Peyer's patch (tissue), 4 donors: ENCODE data around the gene PRKRIP1.
"Not testable (repeated sequence)": the region's sequence is repeated elsewhere in the genome, so short reads cannot be mapped to it uniquely, and the experiment has no call there.

Experiments used
- POLR2A ChIP-seq, 2 donors: fragments of 450-650 bp; IDR thresholded peaks; one replicate each; pipeline ENCODE4 v1.5.1; 2017; ENCODE audit warnings: antibody characterized with exemption in 2 of 2, mild to moderate bottlenecking in 2 of 2, moderate library complexity in 2 of 2
- TF ChIP-seq, protein P1 (sequence below), 6 experiments: fragments of 450-650 bp in 4 of 6; fragments of 200-600 bp in 2 of 6; sonication (generic) in 1 of 6; IDR thresholded peaks; one replicate each; pipeline ENCODE4 v1.5.1; 2017 to 2019; ENCODE audit warnings: antibody characterized with exemption in 6 of 6, mild to moderate bottlenecking in 3 of 6, moderate library complexity in 1 of 6

DNA sequence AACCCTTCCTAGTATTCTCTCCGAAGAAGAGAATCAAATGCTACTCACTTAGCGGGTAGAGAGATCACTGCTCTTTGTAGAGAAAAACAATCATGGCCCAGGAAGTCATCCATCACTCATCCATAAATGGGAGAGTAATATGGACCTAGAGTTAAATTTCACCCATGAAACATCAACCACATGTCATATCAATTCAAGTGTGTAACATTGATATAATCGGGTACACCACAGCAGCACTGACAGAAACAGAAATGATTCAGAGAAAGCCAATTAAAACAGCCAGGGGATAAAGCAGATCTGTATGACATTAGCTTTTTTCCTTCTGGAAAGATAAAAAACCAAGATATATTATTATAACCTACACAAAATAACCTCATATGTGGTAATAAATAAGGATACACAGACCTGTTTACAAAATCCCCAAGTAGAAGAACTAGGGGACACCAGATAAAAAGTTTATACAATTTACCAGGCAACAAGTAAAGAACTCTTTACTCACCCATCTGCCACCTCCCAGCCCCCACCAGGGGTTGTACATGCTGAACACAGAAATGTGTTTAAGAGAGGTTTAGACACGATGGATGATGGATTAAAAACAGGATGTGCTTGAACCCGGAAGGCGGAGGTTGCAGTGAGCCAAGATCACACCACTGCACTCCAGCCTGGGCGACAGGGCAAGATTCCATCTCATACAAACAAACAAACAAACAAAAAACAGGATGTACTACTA, 14.3 kb upstream of the PRKRIP1 start:
- TF ChIP-seq, protein P1, sequence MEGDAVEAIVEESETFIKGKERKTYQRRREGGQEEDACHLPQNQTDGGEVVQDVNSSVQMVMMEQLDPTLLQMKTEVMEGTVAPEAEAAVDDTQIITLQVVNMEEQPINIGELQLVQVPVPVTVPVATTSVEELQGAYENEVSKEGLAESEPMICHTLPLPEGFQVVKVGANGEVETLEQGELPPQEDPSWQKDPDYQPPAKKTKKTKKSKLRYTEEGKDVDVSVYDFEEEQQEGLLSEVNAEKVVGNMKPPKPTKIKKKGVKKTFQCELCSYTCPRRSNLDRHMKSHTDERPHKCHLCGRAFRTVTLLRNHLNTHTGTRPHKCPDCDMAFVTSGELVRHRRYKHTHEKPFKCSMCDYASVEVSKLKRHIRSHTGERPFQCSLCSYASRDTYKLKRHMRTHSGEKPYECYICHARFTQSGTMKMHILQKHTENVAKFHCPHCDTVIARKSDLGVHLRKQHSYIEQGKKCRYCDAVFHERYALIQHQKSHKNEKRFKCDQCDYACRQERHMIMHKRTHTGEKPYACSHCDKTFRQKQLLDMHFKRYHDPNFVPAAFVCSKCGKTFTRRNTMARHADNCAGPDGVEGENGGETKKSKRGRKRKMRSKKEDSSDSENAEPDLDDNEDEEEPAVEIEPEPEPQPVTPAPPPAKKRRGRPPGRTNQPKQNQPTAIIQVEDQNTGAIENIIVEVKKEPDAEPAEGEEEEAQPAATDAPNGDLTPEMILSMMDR (IDR thresholded peaks at IDR 0.05): not testable (repeated sequence)
- TF ChIP-seq POLR2A (IDR thresholded peaks at IDR 0.05): not testable (repeated sequence)
